ENCODE results near the gene NIBAN1.

GRCh38 chr1:184959626-184960025 is 14.7 kb downstream of the NIBAN1 start:
- TF ChIP-seq CTCF (IDR thresholded peaks at IDR 0.05; ENCODE audit: low read depth, low read length) (no peak), EZH2phosphoT487 (IDR thresholded peaks at IDR 0.05; ENCODE audit: low read depth) (no peak)

Data from OCI-LY3 (cell line).